ES-I3 (cell line): ENCODE measurements around the gene PLPP2.

ENCODE experiments used
- H3K36me3 ChIP-seq: 2 replicates; pipeline ENCODE4 v1.6.1; 2013; ENCODE audit warnings: mild to moderate bottlenecking, low read length, control low read depth, moderate library complexity; ENCODE audit not compliant: insufficient read depth
- H3K4me1 ChIP-seq: 2 replicates; pipeline ENCODE4 v1.6.1; 2013; ENCODE audit warnings: mild to moderate bottlenecking, control low read depth, low read length; ENCODE audit not compliant: insufficient read depth
- H3K9ac ChIP-seq: 2 replicates; pipeline ENCODE4 v1.6.1; 2013; ENCODE audit warnings: low read depth, mild to moderate bottlenecking, low read length, moderate library complexity
- H3K9me3 ChIP-seq: 2 replicates; pipeline ENCODE4 v1.6.1; 2013; ENCODE audit warnings: mild to moderate bottlenecking, low read length, moderate library complexity; ENCODE audit not compliant: control insufficient read depth, insufficient read depth

PLPP2 gene

GRCh38 chr19:325937-326565 is 34.8 kb upstream of the PLPP2 start:
- H3K9me3 ChIP-seq: 0 out of 2 replicates have a peak, but pooled peaks cover 4% of the 10 kb centered on the region
- H3K9ac ChIP-seq: no peak overlapping the region
- H3K36me3 ChIP-seq: peaks cover 38% of the 10 kb centered on the region
- no peaks in the 10 kb centered on the region for H3K4me1 ChIP-seq

DNA sequence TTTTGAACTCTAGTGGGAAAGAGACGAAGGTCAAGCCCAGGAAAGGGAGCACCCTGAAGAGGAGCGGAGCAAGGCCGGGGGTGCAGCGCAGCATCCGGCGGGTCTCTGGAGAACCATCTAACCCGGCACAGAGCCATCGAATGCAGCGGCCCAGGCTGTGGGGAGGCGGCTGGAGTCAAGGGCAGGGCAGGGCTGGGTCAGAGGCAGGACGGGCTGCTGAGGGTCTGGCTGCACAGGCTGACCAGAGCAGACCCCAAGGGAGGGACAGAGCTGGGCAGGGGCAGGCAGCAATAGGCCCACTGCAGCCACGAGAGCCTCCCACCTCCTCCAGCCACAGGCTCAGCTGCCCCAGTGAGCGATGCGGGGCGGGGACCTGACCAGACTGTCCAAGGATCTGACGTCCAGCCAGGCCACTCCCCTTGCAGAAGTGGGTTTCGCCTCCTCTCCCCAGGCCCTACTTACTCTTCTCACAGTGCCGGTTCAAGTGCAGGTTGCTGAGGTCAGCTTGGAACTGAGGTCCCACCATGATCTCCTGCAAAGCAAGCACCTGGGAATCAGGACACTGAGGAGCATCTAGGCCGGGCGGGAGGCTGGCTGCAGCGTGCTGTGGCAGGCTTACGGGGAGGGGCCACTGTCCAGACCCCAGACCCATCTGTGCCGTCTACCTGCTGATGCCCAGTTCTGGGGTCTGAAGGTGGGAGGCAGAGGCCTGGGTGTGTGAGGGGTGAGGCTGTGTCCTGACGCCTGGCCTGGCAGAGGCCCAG is 34.2 kb upstream of the PLPP2 start:
- no peak overlapping the region for H3K9ac ChIP-seq
- H3K9me3 ChIP-seq: peaks cover 10% of the 10 kb centered on the region; the same call in 1 of the 2 replicates
- H3K4me1 ChIP-seq: no peaks in the 10 kb centered on the region
- peaks cover 37% of the 10 kb centered on the region for H3K36me3 ChIP-seq

DNA sequence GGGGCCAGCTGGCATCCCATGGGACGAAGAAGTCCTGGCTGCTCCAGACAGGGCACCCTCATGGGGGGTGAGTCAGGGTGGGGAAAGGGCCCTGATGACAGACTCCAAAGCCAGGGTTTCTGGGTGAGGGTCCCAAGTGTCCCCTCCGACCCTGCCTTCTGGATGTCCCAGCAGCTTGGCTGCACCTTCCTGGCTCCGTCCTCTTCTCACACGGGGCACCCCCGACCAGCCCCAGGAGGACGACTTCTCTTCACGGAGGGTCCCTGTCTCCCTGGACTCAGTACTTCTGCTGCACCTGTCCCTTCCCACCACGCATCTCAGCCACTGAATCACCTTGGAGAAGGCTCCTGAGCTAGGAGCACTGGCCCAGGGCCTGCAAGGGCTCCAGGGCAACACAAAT is 33.5 kb upstream of the PLPP2 start:
- H3K9me3 ChIP-seq: peaks cover 14% of the 10 kb centered on the region; the same call in 1 of the 2 replicates

GRCh38 chr19:322616-323015 is 31.4 kb upstream of the PLPP2 start:
- Histone ChIP-seq H3K4me1 (no peaks in the 10 kb centered on the region), H3K36me3 (peaks cover 32% of the 10 kb centered on the region), H3K9me3 (peaks cover 11% of the 10 kb centered on the region; the same call in 1 of the 2 replicates), H3K9ac (no peak overlapping the region)

More for the DNA sequence above, 33.5 kb upstream of the PLPP2 start:
- peaks cover 40% of the 10 kb centered on the region for H3K36me3 ChIP-seq
- no peak overlapping the region for H3K9ac ChIP-seq
- H3K4me1 ChIP-seq: no peaks in the 10 kb centered on the region

DNA sequence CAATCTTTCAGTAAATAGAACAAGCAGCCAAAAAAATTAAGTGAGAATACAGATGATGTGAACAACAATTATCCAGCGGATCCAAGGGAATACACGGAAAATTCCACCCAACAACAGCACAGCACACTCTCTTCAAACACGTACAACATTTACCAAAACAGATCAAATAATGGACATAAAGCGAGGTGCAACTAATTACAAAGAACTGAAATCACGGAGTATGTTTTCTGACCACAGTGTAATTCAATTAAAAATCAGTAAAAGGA is 27.2 kb upstream of the PLPP2 start:
- no peak overlapping the region for H3K9ac ChIP-seq
- H3K4me1 ChIP-seq: no peaks in the 10 kb centered on the region
- H3K36me3 ChIP-seq: peaks cover 21% of the 10 kb centered on the region
- H3K9me3 ChIP-seq: peaks cover 11% of the 10 kb centered on the region

DNA sequence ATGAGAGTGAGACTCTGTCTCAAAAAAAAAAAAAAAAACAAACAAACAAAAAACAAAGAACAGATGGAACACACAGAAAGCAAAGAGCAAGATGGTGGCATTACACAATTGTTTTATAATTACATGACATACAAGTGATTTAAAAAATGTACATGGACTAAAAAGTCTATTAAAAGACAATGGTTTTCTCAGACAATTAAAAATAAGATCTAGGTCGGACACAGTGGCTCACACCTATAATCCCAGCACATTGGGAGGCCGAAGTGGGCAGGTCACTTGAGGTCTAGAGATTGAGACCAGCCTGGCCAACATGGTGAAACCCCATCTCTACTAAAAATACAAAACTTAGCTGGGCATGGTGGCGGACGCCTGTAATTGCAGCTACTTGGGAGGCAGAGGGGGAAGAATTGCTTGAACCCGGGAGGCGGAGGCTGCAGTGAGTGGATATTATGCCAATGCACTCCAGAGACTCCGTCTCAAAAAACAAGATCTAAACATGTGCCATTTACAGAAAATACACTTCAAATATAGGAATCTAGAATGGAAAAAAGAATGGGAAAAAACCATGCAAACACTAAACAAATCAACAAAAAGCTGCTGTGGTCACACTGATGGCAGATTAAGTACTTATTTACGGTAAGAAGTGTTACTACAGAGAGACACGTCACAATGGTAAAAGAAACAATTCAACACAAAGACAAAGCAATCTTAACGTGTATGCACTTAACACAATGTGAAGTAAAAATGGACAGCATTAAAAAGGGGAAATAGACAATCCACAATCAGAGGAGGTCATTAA is 26.7 kb upstream of the PLPP2 start:
- Histone ChIP-seq H3K9ac (no peak overlapping the region), H3K4me1 (no peaks in the 10 kb centered on the region), H3K36me3 (peaks cover 20% of the 10 kb centered on the region), H3K9me3 (peaks cover 11% of the 10 kb centered on the region)

DNA sequence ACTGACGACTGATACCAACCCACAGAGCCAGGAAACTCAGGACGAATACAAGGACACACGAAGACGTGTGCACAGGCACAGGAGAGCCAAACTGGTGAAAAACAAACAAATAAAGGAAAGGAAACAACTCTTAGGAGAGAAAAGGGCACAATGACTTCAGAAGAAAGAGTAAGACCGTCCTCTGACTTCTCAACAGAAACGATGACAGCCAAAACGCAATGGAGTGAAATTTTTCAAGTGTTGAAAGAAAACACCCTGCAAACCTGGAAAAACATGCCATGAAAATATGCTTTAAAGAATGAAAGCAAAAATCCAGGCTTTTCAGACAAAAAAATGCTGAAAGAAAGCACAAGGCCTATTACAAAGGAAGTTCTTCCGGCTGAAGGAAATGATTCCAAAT is 24.6 kb upstream of the PLPP2 start:
- Histone ChIP-seq H3K4me1 (no peaks in the 10 kb centered on the region), H3K9me3 (peaks cover 8% of the 10 kb centered on the region), H3K36me3 (peaks cover 13% of the 10 kb centered on the region), H3K9ac (no peak overlapping the region)

DNA sequence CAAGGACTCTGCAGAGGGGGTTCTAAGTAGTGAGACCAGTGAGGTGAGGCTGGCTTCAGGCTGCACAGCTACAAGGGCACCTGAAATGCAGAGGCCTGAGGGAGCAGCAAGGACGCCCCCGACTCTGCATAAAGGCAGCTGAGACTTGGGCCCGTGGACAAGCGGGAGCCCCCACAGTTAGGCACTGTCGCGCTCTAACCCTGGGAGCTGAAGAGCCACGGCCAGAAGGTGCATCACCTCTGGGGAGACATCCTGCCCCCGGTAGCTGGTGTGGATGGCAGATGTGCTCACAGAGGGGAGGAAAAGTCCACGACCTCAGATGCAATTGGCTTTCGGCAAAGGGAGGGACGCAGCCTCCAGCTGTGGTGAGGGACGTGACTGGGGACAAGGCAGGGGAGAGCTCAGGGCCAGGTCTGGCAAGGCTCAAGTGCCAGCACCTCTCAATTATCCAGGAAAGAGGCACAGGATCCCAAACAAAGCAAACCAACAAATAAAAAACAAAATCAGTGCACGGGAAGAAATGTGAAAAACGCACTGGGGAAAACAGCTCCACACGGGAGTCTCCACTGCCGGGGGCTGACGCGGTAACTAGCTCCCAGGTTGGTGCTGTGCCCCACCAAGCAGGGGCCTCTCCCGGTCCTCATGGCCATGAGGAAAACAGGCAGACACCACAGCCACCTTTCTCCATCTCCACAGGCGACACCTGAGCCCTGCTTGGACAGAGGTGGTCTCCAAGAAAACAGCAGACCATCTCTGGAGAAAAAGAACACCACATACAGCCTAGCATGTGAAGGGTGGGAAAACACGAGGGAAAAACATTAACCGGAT is 23.0 kb upstream of the PLPP2 start:
- no peaks in the 10 kb centered on the region; the same call in 1 of the 2 replicates for H3K9me3 ChIP-seq
- H3K4me1 ChIP-seq: no peaks in the 10 kb centered on the region
- no peak overlapping the region for H3K9ac ChIP-seq
- peaks cover 8% of the 10 kb centered on the region for H3K36me3 ChIP-seq

GRCh38 chr19:313169-313987 is 22.2 kb upstream of the PLPP2 start:
- peaks cover 8% of the 10 kb centered on the region for H3K36me3 ChIP-seq

DNA sequence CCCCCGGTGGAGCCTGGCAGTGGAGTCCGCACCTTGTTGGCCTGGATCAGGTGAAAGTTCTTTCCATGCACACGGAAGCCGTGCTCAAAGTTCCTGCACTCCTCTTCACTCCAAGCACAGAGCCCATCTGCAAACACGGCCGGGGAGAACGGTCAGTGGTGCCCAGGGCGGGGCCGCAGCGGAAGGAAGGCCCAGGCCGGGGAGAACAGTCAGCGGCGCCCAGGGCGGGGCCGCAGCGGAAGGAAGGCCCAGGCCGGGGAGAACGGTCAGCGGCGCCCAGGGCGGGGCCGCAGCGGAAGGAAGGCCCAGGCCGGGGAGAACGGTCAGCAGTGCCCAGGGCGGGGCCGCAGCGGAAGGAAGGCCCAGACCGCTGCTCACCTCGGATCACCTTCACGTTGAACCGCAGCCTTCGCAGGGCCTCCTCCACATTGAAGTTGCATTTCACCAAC is 20.6 kb upstream of the PLPP2 start:
- Histone ChIP-seq H3K9me3 (no peaks in the 10 kb centered on the region; the same call in 1 of the 2 replicates), H3K36me3 (peaks cover 7% of the 10 kb centered on the region), H3K9ac (no peak overlapping the region), H3K4me1 (no peaks in the 10 kb centered on the region)

More at GRCh38 chr19:313169-313987, 22.2 kb upstream of the PLPP2 start:
- no peaks in the 10 kb centered on the region for H3K4me1 ChIP-seq
- H3K9ac ChIP-seq: no peak overlapping the region
- H3K9me3 ChIP-seq: no peaks in the 10 kb centered on the region; the same call in 1 of the 2 replicates

- Histone ChIP-seq H3K9me3 (no peaks in the 10 kb centered on the region; the same call in 1 of the 2 replicates), H3K4me1 (no peaks in the 10 kb centered on the region), H3K36me3 (peaks cover 7% of the 10 kb centered on the region), H3K9ac (no peak overlapping the region)
Observed at GRCh38 chr19:310781-311496, 19.7 kb upstream of the PLPP2 start.

DNA sequence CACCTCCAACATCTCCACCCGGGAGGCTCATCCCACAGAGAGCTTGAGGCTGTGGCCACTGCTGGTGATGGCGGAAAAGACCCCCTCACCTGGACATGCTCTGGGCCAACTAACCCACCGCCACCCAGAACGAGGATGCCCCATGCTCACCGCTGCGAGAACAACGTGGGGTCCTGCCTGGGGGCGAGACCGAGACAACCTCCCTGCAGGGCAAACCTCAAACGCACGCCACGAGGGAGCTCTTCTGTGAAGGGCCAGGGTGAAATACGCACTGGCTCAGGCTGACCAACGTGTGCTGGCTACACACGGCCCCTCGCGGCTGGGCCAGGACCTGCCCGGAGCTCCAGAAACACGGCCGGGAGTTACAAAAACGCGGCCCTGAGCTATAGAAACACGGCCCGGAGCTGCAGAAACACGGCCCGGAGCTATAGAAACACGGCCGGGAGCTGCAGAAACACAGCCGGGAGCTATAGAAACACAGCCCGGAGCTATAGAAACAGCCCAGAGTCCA is 19.0 kb upstream of the PLPP2 start:
- H3K36me3 ChIP-seq: peaks cover 7% of the 10 kb centered on the region
- H3K4me1 ChIP-seq: no peaks in the 10 kb centered on the region
- no peak overlapping the region for H3K9ac ChIP-seq
- no peaks in the 10 kb centered on the region for H3K9me3 ChIP-seq

GRCh38 chr19:309206-309565 is 18.0 kb upstream of the PLPP2 start:
- H3K9me3 ChIP-seq: no peaks in the 10 kb centered on the region
- no peak overlapping the region for H3K9ac ChIP-seq
- H3K36me3 ChIP-seq: peaks cover 7% of the 10 kb centered on the region
- H3K4me1 ChIP-seq: no peaks in the 10 kb centered on the region
